Endothelial cell of umbilical vein (primary cell): Measurements from ENCODE around the gene FOXR2. TPM values are rescaled to one million over a fixed set of nuclear protein-coding genes. Genes with fewer than 3 reads are reported as not detected.

ENCODE experiments used
- BruUV-seq: library from RNA; stranded (reverse); fragments of 400-500 nt; replicated peaks from 2 replicates; lab custom pipeline; 2021; lab: Mats Ljungman, UMichigan
- CTCF ChIA-PET: fragments of 300-600, 350-600 bp; sonication (Branson Sonifier 250); formaldehyde crosslinking; loops from one replicate; lab custom pipeline; 2021; ENCODE audit warnings: antibody characterized with exemption, inconsistent platforms; lab: Charles Lee
- POLR2A ChIA-PET: fragments of 300-600, 350-600 bp; sonication (Branson Sonifier 250); formaldehyde crosslinking; loops from one replicate; lab custom pipeline; 2021; ENCODE audit warnings: antibody characterized with exemption, inconsistent platforms; lab: Charles Lee
- DNase-seq: peaks from one replicate; pipeline ENCODE4 v3.0.0-alpha.2; 2011; ENCODE audit warnings: low read depth, low spot score
- FAIRE-seq: peaks from 2 replicates; lab custom pipeline; 2011; peaks lifted over from hg19 to GRCh38; lab: Jason Lieb, UNC
- H2AFZ ChIP-seq: 2 replicates; pipeline ENCODE4 v1.6.0; 2012; ENCODE audit warnings: low read depth, low read length, control low read depth, inconsistent platforms
- H3K27ac ChIP-seq: 2 replicates; pipeline ENCODE4 v1.5.1; 2011; ENCODE audit warnings: low read depth, mild to moderate bottlenecking, control low read depth, low read length, moderate library complexity; ENCODE audit not compliant: insufficient read depth
- H3K27me3 ChIP-seq, 2 experiments: 2 replicates each; pipeline versions ENCODE4 v1.6.0 to v1.6.1; 2011; ENCODE audit warnings: low read length in 2 of 2, mixed read lengths in 1 of 2; ENCODE audit not compliant: control insufficient read depth in 2 of 2, insufficient read depth in 2 of 2
- H3K36me3 ChIP-seq, 2 experiments: 2 replicates in 1 of 2; 3 replicates in 1 of 2; pipeline ENCODE4 v1.5.1; 2011; ENCODE audit warnings: low read length in 2 of 2, mild to moderate bottlenecking in 1 of 2, moderate library complexity in 1 of 2; ENCODE audit not compliant: control insufficient read depth in 2 of 2, insufficient read depth in 2 of 2; ENCODE audit errors: extremely low read depth in 1 of 2
- H3K4me1 ChIP-seq: 3 replicates; pipeline ENCODE4 v1.5.1; 2011; ENCODE audit warnings: mild to moderate bottlenecking, low read length; ENCODE audit not compliant: control insufficient read depth, insufficient read depth; ENCODE audit errors: extremely low read depth
- H3K4me2 ChIP-seq: 2 replicates; pipeline ENCODE4 v1.6.1; 2011; ENCODE audit warnings: low read length, control low read depth, mixed read lengths; ENCODE audit not compliant: insufficient read depth
- H3K4me3 ChIP-seq, 3 experiments: fragments of 200-600 bp in 1 of 3; sonication (generic), shearing (Covaris generic) in 1 of 3; replicated peaks in 1 of 3; 2 replicates each; pipeline ENCODE4 v1.5.1; 2011 to 2016; ENCODE audit warnings: control low read depth in 3 of 3, low read length in 3 of 3, mild to moderate bottlenecking in 2 of 3, inconsistent platforms in 1 of 3, low read depth in 1 of 3, moderate library complexity in 1 of 3; ENCODE audit not compliant: insufficient read depth in 1 of 3
- H3K79me2 ChIP-seq: 2 replicates; pipeline ENCODE4 v1.6.0; 2012; ENCODE audit warnings: low read length, inconsistent platforms; ENCODE audit not compliant: control insufficient read depth, insufficient read depth
- H3K9ac ChIP-seq: replicated peaks from 2 replicates; pipeline ENCODE3; 2011; ENCODE audit warnings: low read length, control low read depth; ENCODE audit not compliant: insufficient read depth; ENCODE audit errors: extremely low read depth
- H3K9me1 ChIP-seq: replicated peaks from 3 replicates; pipeline ENCODE4 v1.6.0; 2011; ENCODE audit warnings: mild to moderate bottlenecking, low read length; ENCODE audit not compliant: control insufficient read depth, insufficient read depth; ENCODE audit errors: extremely low read depth
- H3K9me3 ChIP-seq: replicated peaks from 2 replicates; pipeline ENCODE4 v1.5.1; 2012; ENCODE audit warnings: low read length, inconsistent platforms; ENCODE audit not compliant: control insufficient read depth, insufficient read depth
- H4K20me1 ChIP-seq: replicated peaks from 2 replicates; pipeline ENCODE3; 2011; ENCODE audit warnings: mild to moderate bottlenecking, low read length; ENCODE audit not compliant: control insufficient read depth, insufficient read depth; ENCODE audit errors: extremely low read depth
- EZH2 ChIP-seq: IDR thresholded peaks from 2 replicates; pipeline ENCODE4 v1.6.1; 2012; ENCODE audit warnings: borderline replicate concordance, low read depth, mild to moderate bottlenecking, moderate library complexity, low read length, inconsistent platforms; ENCODE audit not compliant: severe bottlenecking
- FOS ChIP-seq: IDR thresholded peaks from 2 replicates; pipeline ENCODE4 v1.6.1; 2011; ENCODE audit warnings: mild to moderate bottlenecking, low read length, moderate library complexity, borderline replicate concordance; ENCODE audit not compliant: insufficient read depth
- GATA2 ChIP-seq: IDR thresholded peaks from 2 replicates; pipeline ENCODE4 v1.7.0; 2011; ENCODE audit warnings: low read depth, mild to moderate bottlenecking, moderate library complexity, mixed read lengths, low read length; ENCODE audit not compliant: insufficient read length, insufficient read depth
- POLR2AphosphoS5 ChIP-seq: IDR thresholded peaks from 2 replicates; pipeline ENCODE4 v1.6.1; 2012; ENCODE audit warnings: low read depth, mild to moderate bottlenecking, control low read depth, low read length, moderate library complexity; ENCODE audit not compliant: insufficient read depth
- dilution Hi-C: fragments of 300-500 bp; cut with MboI; formaldehyde crosslinking; loops from one replicate; pipeline ENCODE4 v1.15.0; 2019; ENCODE audit warnings: low sequenced_read_pairs; ENCODE audit not compliant: extremely low pct_ligation_motif_present
- intact Hi-C: fragments of 100-400 bp; cut with micrococcal nuclease; formaldehyde crosslinking; loops from one replicate; pipeline ENCODE4 v1.10.0; 2022
- polyA plus RNA-seq, 4 experiments: library from polyadenylated mRNA; depleted of rRNA in 3 of 4; stranded (reverse) in 3 of 4; unstranded in 1 of 4; fragments of >200 nt; gene quantifications; 2 replicates each; pipeline versions ENCODE4 v1.2.1 to v1.2.3, GENCODE V29; 2011 to 2012; ENCODE audit warnings: missing spikeins in 1 of 4
- small RNA-seq: library from RNA; depleted of rRNA; stranded (forward); fragments of <200 nt; gene quantifications from one replicate; pipeline ENCODE3, GENCODE V24; 2012; ENCODE audit warnings: low replicate concordance, low read depth; ENCODE audit not compliant: insufficient read depth, insufficient read length
- total RNA-seq: library from RNA; stranded (reverse); gene quantifications from 2 replicates; pipeline ENCODE4 v1.2.3, GENCODE V29; 2021

FOXR2 gene
- total and polyA plus RNA-seq, 2 donors (not counting 3 experiments of a cell fraction or from before 2014, with no cell fraction given): not detected

GRCh38 chrX:55663584-55663983 is 40.4 kb downstream of the FOXR2 start:
- no peaks in the 10 kb centered on the region for H3K9me1 ChIP-seq
- H2AFZ ChIP-seq: no peak overlapping the region
- H3K9me3 ChIP-seq: no peaks in the 10 kb centered on the region
- H3K27ac ChIP-seq: no peak overlapping the region
- BruUV-seq: no TSS peak
- dilution Hi-C loops: no loop called here
- H4K20me1 ChIP-seq: no peaks in the 10 kb centered on the region
- CTCF ChIA-PET: no interaction called here
- H3K9ac ChIP-seq: no peak overlapping the region
- no peak for DNase-seq
- no peak overlapping the region for H3K4me2 ChIP-seq
- no peaks in the 10 kb centered on the region for H3K4me1 ChIP-seq
- POLR2A ChIA-PET: no interaction called here
- TF ChIP-seq EZH2: no peak
- no peak for TF ChIP-seq GATA2
- no peak for TF ChIP-seq FOS
- H3K79me2 ChIP-seq: no peaks in the 10 kb centered on the region
- intact Hi-C loops: no loop called here
- FAIRE-seq: no peak
- no peak overlapping the region for H3K4me3 ChIP-seq
- no peaks in the 10 kb centered on the region for H3K36me3 ChIP-seq
- no peaks in the 10 kb centered on the region for H3K27me3 ChIP-seq

GRCh38 chrX:55668084-55668483 is 44.9 kb downstream of the FOXR2 start:
- no peaks in the 10 kb centered on the region for H3K36me3 ChIP-seq
- no peak overlapping the region for H3K27ac ChIP-seq
- no peak overlapping the region for H3K4me2 ChIP-seq
- no peak overlapping the region for H2AFZ ChIP-seq
- H3K9me1 ChIP-seq: no peaks in the 10 kb centered on the region
- ChIA-PET POLR2A (no interaction called here), CTCF (no interaction called here)
- DNase-seq (no peak), FAIRE-seq (no peak)
- H3K9me3 ChIP-seq: no peaks in the 10 kb centered on the region
- no peaks in the 10 kb centered on the region for H3K79me2 ChIP-seq
- H3K27me3 ChIP-seq: no peaks in the 10 kb centered on the region
- intact Hi-C loops: no loop called here
- H3K4me3 ChIP-seq: no peak overlapping the region
- BruUV-seq: no TSS peak
- H4K20me1 ChIP-seq: no peaks in the 10 kb centered on the region
- H3K4me1 ChIP-seq: no peaks in the 10 kb centered on the region
- H3K9ac ChIP-seq: no peak overlapping the region
- TF ChIP-seq POLR2AphosphoS5 (no peak), EZH2 (no peak)
- dilution Hi-C loops: no loop called here

Small RNA genes within 50 kb of the gene (small RNA-seq; reads per million reads assigned to genes)
- not detected for gene RF00019

Other genes starting within 250 kb of the FOXR2 start
- 15.1 and 15.8 TPM in 2 replicates for gene MAGEH1, start 171.3 kb upstream of the FOXR2 start, total RNA-seq
- 31.8 and 32.2 TPM in 2 replicates for gene MAGEH1, start 171.3 kb upstream of the FOXR2 start, polyA plus RNA-seq
- 0.77 and 0.97 TPM in 2 replicates for gene USP51, start 133.6 kb upstream of the FOXR2 start, total RNA-seq
- gene USP51, start 133.6 kb upstream of the FOXR2 start, polyA plus RNA-seq: 0.86 and 0.94 TPM in 2 replicates
- 12.3 and 14.3 TPM in 2 replicates for gene RRAGB, start 94.3 kb downstream of the FOXR2 start, total RNA-seq
- 18.0 and 19.7 TPM in 2 replicates for gene RRAGB, start 94.3 kb downstream of the FOXR2 start, polyA plus RNA-seq